GM18873 (cell line): Measurements from ENCODE around the gene SELENOS.

Source experiments
- ATAC-seq: cut with Tn5 transposase; IDR thresholded peaks from one replicate; pipeline ENCODE4 v1.9.1; 2021; ENCODE audit warnings: mild to moderate bottlenecking, moderate library complexity, moderate number of reproducible peaks; ENCODE audit not compliant: unreplicated experiment, low FRiP score

SELENOS gene

DNA sequence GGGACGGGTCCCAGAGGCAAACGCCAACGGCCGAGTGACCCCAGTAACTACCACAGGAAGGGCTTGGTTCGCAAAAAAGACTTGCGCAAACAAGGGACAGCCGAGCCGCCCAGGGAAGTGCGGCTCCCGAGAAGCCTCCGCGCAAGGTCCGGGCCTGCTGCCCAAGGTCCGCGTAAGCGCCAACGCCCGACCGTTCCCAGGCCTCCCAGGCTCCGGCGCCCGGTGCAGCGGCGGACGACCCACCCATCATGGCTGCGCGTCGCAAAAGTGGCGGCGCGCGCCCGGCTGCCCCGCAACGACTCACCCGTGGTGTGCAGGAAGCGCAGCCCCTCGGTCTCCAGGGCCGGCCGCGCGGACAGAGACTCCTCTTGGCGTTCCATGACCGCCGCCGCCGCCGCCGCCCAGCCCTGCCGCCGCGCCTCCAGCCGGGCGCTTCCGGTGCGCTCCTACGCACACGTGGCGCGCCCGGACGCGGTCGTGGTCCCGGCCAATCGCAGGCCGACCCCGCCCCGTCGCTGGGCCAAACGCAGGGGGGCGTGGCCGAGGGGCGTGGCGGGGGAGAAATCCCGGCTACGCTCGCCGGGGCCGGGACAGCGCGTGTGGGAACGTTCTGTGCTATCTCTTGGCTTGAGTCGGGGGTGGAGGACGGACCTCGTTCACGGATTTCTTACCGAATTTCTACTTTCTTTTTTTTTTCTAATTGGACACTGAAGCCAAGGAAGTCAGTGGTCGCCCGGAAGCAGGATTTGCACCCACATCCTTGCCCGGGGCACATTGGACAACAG is at the start of gene SELENOS:
SELENOS (minus strand) TSS at position 448 of the 785 bp plus-strand sequence; CDS start at position 380, 68 bp downstream.
- peak; percentile 52 for ATAC-seq

DNA sequence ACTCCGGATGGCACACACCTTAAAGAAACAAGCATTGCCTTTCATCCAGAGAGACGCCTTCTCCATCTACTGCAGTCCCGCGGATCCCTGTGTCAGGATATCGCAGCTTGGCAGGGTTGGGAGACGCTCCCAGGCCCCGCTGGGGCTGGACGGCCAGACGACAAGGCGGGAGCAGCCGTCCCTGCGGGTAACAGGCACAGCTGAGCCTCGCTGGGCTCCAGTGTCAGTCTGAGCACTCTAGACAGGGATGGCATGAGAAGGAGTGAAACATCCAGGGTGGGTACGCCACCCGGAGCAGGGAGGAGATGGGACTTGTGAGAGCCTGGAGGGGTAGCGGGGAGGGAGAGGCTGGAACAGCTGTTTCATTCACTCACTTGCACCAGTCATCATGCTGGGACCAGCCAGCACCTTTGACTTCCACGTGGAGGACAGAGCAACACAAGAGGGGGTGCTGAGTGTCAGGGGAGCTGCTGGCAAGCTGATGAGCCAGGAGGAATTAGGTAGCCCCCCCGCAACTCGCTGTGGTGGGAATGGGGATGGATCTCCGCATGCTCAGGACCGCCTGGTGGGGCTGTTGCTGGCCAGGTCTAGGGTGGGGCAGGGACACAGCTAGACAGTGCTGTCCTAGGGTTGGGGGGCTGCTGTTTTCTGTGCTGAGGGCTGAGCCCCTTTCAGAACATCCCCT is 49.3 kb upstream of the SELENOS start:
- no peak for ATAC-seq

GRCh38 chr15:101326026-101326315 is 48.7 kb upstream of the SELENOS start:
- no peak for ATAC-seq

DNA sequence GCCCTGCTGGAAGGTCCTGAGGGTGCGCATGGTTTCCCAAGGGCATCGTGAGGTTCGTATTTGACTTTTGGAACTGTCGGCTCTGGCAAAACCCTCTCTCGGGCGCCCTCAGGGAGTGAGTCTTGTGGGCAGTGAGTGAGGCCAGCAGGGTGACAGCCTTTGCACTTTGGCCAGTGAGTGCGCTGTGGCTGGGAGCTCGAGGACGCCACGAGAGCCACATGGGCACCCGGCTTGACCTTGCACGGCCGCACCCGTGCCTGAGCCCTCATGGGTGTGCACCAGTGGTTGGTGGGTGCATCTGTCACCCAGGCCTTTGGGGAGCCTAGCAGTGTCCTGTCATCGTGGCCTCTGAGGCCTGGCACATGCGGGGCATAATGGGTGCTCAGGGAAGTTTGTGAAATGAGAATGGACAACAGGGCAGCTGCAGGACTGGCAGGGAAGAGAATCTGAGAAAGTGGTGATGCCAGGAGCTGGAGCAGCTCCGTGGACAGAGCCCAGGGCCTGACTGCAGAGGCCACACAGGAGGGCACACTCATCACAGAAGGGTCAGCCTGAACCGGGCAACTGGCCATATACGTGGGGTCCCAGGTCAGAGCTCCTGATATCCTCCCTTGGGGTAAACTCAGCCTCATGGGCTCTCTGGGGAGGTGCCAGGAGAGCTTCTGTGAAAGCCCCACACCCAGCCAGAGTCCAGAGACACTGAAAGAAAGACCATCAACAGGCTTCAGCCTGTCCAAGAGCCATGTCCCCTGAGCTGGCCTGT is 48.2 kb upstream of the SELENOS start:
- ATAC-seq = no peak

DNA sequence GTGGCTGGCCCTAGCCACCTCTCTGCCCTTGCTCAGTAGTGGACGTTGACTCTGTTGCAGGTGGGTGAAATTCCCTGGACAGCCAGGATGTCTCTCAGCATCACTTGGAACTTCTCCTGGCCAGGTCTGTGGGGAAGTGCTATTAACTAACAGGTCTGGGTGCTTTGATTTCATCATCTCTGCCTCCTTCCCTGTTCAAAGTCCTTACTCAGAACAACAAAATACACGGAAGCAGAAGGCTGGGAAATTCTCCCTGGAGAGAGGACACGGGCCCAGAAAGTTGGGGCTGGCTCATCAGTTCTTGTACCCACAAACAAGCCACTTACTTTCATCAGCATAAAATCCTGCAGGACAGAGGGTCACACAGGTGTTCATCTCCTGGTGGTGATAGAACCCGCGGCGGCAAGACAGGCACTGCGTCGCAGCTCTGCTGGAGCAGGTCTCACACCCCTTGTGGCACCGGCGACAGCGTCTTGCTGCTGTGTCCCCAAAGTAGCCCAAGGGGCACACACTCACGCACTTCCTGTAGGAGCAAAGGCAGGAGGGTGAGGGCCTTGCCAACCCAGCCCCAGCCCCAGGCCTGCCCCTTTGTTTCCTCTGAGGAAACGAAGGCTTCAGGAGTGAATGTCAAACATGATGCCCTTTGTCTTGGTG is 47.4 kb upstream of the SELENOS start:
- no peak for ATAC-seq

DNA sequence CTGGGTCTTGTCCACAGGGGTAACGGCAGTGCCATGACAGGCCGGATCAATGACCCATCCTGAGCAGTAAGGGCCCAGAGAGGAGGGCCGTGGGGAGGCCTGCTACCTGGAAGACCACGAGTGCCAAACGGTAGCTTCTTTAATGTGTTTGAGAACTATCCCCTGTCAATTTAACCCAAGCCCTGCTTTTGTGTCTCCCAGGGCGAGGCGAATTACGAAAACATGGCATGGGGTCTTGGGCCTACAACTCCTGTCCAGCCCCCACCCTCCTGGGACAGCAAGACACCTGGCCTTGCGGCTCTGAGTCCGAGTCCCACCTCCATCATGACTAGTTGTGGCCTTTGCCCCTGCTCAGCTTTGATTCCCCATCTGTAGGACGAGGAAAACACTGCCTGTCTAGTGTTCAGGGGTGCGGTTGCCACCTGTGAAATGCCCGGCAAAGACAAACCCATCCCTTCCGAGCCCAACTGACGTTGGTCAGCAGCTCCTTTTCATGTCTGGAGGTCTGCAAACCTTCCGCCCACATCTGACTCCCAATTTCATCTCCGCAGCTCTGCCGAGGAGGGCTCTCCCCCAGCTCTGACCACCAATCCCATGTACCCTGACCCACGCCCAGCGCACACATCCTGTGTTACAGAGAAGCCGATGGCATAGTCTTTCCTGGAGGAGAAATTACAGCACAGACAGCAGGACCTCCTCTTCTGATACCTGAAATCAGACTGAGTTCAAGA is 46.7 kb upstream of the SELENOS start:
- no peak for ATAC-seq

DNA sequence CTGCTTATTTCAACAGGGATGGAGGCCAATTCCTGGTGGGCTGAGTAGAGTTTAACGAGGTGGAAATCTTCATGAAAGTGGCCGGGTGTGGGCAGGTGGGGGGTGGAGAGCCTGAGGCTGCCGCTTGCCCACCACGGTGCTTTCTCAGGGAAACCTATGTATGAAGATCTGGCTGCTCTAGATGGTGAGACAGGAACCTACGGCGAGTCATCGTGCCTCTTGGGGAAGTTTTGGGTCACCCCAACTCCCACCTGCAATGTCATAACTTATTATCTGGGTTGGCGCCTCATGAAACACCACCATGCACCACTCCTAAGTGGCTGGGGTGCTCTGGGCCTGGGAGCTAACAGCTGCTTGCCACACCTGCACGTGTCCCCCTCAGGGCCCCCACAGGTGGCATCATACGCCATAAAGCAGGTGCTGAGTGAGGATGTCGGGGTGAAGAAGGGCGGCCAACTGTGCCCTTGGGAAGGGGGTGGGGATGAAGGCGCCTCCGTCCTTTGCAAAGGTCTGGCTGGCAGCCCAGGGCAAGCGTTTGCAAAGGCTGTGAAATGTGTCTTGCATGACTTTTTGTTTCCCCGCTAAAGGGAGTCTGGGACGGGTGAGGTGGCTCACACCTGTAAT is 45.7 kb upstream of the SELENOS start:
- no peak for ATAC-seq

- no peak for ATAC-seq
These were observed 44.9 kb upstream of the SELENOS start for GRCh38 chr15:101322016-101322695.

GRCh38 chr15:101320501-101321052 is 43.3 kb upstream of the SELENOS start:
- no peak for ATAC-seq

DNA sequence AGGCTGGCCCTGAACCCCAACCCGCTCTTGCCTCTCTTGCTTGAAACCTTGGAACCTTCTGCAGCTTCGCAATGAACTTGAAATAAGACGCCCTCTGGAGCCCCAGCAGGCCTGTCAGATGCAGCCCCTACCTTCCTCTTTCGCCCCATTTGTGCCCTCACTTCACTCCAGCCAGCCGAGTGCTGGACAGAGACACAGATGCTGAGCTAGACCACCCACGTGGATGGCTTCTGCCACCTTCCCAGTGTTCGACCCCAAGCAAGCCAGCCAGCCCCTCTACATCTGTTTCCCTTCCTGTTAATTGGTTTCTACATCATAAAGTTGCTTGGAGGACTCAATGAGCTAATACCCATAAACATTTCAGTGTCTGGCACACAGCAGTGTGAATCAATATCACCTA is 41.6 kb upstream of the SELENOS start:
- ATAC-seq = no peak

DNA sequence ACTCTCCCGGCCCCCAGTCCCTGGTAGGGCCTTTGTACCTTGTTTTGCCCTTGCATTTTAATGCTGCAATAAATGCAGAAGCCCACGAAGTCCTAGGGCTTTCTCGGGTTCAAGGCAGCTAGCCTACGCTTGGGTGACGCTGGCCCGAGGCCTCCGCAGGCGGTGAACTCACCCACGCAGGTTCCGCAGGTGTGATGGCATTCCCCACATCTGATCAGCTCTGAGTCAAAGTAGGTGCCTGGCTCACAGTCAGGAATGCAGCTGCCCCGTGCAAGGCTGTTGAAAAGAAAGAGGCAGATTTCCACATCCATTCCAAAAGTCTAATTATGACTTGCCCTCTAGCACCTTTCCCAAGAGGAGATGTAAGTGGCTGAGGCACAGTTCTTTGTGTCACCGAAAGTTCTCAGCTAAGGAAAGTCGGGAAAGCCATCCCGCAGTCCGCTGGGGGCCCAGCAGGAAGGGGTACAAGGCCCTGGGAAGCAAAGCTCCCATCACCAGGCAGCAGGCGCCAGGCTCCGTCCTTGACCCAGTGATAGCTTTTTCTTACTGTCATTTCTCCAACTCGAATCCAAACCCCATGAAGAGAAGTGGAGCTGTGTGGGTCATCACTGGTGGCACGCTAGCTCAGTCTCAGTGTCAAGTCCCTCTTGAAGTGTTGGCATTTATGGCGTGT is 41.0 kb upstream of the SELENOS start:
- no peak for ATAC-seq

DNA sequence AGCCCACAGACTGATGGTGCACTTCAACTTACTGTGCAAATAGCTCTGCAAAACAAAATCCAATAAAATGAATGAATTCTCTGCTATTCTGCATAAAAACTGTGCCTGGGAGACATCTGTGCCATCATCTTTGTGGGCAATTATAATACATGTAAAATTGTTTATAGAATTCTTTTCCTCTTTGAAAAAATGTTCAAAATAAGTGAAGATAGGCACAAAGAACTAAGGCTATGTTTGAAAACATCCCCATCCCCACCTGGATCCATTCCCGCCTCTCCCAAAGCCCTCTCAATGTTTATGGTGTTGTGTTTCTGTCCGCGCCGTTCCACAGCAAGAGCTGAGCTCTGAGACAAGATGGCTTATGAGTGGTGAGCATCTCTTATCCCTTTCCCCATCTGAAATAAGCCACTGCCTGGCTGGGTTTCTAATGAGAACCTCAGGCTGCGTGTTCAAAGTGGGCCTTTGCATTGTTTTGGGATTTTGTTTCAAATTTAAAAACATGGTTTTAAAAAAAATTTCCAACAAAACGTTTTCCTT is 40.1 kb upstream of the SELENOS start:
- no peak for ATAC-seq

DNA sequence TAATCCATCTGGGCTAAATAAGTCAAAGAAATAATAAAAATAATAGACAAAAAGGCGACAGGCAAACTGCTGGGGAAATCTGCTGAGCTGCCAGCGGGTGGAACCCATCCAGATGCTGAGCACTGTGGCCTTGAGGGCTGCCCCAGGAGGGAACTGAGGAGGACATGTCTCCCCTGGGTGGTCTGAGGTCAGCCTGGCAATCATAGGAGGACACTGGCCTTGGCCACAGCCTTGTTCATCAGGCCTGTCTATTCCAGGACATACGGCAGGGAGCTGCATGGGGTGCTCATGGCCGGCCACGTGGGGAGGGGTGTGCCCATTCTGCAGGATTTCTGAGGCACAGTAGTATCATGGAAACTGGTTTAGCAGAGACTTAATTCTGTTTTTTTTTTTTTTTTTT is 39.2 kb upstream of the SELENOS start:
- ATAC-seq = no peak

- no peak for ATAC-seq
These were observed 38.5 kb upstream of the SELENOS start for GRCh38 chr15:101315736-101316135.

GRCh38 chr15:101314336-101315125 is 37.2 kb upstream of the SELENOS start:
- no peak for ATAC-seq

GRCh38 chr15:101313041-101313761 is 35.9 kb upstream of the SELENOS start:
- ATAC-seq = no peak

DNA sequence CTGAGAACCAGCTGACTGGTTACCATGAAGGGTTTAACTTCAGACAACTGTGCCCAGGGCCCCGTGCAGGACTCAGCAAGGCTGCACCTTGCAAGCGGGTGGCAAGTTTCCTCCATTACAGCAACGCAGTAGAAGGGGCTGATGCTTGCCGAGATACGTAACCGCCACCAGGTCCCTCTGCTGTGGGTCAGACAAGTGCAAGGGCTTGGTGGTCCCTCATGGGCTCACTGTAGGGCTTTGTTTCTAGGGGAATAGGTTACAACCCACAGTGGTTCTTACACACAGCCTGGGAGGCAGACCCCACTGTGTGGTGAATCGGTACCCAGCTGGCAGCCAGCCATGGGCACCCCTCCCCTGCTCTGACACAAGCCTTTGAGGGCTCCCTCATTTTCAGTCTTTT is 33.2 kb upstream of the SELENOS start:
- no peak for ATAC-seq
